ENCODE data around the gene C4orf17. TPM values are rescaled to one million over a fixed set of nuclear protein-coding genes. Genes with fewer than 3 reads are reported as not detected.
"Not testable (repeated sequence)": the region's sequence is repeated elsewhere in the genome, so short reads cannot be mapped to it uniquely, and the experiment has no call there.

C4orf17 gene
- total and polyA plus RNA-seq, 12 donors = not detected

DNA sequence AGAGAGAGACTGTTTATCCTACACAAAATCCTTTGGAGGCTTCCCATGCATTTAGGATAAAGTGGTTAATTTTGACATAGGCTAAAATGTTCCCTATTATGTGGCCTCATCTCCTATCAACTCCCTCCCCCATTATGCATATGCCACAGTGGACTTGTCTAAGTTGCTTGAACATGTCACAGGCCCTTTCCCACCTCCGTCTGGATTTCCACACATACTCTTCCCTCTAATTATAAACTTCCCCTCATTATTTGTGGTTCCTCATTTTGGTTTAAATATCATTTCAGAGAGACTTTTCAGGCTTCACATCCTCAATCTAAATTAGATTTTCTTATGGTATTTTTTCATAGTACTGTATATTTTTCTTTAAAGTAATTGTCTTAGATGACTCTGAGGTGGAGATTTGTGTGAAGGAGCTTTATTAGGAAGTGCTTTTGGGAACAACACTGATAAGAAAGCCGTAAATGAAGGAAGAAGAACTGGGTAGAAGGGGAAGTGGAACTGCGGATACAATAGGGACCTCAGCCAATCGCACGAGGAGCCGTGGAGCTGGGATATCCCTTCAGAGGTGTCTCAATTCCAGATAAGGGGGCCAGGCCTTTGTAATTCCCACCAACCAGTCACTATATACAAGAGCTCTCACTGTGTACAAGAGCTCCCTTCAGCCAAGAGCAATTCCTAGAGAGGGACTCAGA is 7.9 kb downstream of the C4orf17 start:
- H3K27ac ChIP-seq = no peak overlapping the region
- TF ChIP-seq POLR2A (IDR thresholded peaks at IDR 0.05) = no peak
- TF ChIP-seq, protein P1, sequence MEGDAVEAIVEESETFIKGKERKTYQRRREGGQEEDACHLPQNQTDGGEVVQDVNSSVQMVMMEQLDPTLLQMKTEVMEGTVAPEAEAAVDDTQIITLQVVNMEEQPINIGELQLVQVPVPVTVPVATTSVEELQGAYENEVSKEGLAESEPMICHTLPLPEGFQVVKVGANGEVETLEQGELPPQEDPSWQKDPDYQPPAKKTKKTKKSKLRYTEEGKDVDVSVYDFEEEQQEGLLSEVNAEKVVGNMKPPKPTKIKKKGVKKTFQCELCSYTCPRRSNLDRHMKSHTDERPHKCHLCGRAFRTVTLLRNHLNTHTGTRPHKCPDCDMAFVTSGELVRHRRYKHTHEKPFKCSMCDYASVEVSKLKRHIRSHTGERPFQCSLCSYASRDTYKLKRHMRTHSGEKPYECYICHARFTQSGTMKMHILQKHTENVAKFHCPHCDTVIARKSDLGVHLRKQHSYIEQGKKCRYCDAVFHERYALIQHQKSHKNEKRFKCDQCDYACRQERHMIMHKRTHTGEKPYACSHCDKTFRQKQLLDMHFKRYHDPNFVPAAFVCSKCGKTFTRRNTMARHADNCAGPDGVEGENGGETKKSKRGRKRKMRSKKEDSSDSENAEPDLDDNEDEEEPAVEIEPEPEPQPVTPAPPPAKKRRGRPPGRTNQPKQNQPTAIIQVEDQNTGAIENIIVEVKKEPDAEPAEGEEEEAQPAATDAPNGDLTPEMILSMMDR (IDR thresholded peaks at IDR 0.05) = no peak
- H3K27me3 ChIP-seq = no peaks in the 10 kb centered on the region
- 60 to 70% (median 67%) methylated on average over 6 of the region's 6 CpGs for WGBS, 4 donors
- no peaks in the 10 kb centered on the region for H3K9me3 ChIP-seq (replicated peaks in 1 of 3)
- no peaks in the 10 kb centered on the region for H3K36me3 ChIP-seq (replicated peaks in 1 of 2)
- H3K4me3 ChIP-seq = no peak overlapping the region
- no peaks in the 10 kb centered on the region for H3K4me1 ChIP-seq (replicated peaks in 1 of 2)
- DNase-seq = no peak
- intact Hi-C loops (cut with DNase I) = no loop called here

DNA sequence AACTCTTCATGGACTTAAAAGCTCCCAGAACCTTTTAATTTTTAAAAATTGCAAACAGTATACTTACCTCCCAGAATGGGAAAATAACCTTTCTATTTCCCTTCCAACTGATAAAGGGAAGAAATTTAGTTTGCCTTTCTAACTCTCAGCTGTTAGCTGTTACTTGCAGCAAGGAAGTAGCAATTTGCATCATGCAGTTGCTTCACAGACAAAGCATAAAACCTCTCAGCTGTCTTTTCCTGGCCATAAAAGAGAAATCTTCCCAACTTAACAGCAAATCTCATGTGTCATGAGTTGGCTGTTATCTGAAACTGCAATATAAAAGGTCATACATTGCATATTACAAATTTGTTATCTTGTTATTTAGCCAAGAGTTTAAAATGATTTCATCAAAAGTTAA is 18.4 kb downstream of the C4orf17 start:
- DNase-seq = no peak
- Histone ChIP-seq H3K27ac (no peak overlapping the region), H3K9me3 (replicated peaks in 1 of 3) (no peaks in the 10 kb centered on the region), H3K4me1 (replicated peaks in 1 of 2) (no peaks in the 10 kb centered on the region), H3K36me3 (replicated peaks in 1 of 2) (no peaks in the 10 kb centered on the region), H3K4me3 (no peak overlapping the region), H3K27me3 (no peaks in the 10 kb centered on the region)
- intact Hi-C loops (cut with DNase I) = no loop called here
- TF ChIP-seq POLR2A (IDR thresholded peaks at IDR 0.05) = no peak
- TF ChIP-seq, protein P1 (IDR thresholded peaks at IDR 0.05) = no peak

DNA sequence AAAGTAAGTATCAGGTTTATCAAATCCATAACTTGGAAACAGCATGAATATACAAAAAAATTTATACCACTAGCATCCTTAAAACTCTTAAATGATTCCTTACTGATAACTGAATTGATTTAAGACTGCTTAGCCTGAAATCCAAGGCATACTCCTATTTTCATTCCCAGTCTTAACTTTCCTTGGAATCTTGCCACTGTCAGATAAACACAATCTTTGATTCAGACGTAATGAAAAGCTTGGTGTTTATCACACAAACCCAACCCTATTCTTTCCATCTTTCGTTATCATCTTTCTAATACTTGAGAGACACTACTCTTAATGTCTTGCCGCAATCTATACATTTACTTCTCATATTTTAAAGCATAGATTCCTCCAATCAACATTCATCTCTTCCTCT is 19.1 kb downstream of the C4orf17 start:
- Histone ChIP-seq H3K27ac (no peak overlapping the region), H3K36me3 (replicated peaks in 1 of 2) (no peaks in the 10 kb centered on the region), H3K4me1 (replicated peaks in 1 of 2) (no peaks in the 10 kb centered on the region), H3K9me3 (replicated peaks in 1 of 3) (no peaks in the 10 kb centered on the region), H3K27me3 (no peaks in the 10 kb centered on the region), H3K4me3 (no peak overlapping the region)
- no peak for TF ChIP-seq POLR2A (IDR thresholded peaks at IDR 0.05)
- TF ChIP-seq, protein P1 (IDR thresholded peaks at IDR 0.05) = no peak
- DNase-seq = no peak
- intact Hi-C loops (cut with DNase I) = no loop called here
- 52 to 55% (median 53%) methylated on average over 3 of the region's 3 CpGs for WGBS, 4 donors

DNA sequence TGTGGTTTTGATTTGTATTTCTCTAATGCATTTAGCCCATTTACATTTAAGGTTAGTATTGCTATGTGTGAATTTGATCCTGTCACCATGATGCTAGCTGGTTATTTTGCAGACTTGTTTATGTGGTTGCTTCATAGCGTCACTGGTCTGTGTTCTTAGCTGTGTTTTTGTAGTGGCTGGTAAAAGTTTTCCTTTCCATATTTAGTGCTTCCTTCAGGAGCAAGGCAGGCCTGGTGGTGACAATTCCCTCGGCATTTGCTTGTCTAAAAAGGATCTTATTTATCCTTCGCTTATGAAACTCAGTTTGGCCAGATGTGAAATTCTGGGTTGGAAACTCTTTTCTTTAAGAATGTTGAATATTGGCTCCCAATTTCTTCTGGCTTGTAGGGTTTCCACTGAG is 23.9 kb downstream of the C4orf17 start:
- H3K4me1 ChIP-seq (replicated peaks in 1 of 2); DNase-seq; H3K27ac ChIP-seq; H3K36me3 ChIP-seq (replicated peaks in 1 of 2); H3K27me3 ChIP-seq; intact Hi-C loops (cut with DNase I); H3K9me3 ChIP-seq (replicated peaks in 1 of 3); H3K4me3 ChIP-seq: not testable (repeated sequence)
- WGBS, 4 donors = 82 to 89% (median 85%) methylated on average over 3 of the region's 3 CpGs

DNA sequence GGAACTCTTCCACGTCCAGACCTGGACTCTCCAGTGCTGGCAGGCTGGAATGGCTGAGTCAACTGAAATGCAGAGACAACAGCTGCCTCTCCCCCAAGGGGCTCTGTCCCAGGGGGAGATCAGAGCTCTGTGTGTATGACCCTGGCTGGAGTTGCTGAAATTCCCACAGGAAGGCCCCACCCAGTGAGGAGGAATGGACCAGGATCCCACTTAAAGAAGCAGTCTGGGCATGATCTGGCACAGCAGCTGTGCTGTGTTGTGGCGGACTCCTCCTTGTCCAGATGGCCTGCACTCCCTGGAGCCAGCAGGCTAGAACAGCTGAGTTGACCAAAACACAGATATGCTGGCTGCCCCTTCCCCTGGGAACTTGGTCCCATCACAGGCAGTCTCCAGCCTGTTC is 25.4 kb downstream of the C4orf17 start:
- no peaks in the 10 kb centered on the region for H3K27me3 ChIP-seq
- H3K27ac ChIP-seq = no peak overlapping the region
- WGBS, 4 donors = 23 to 54% (median 37%) methylated on average over 1 to 2 of the region's 2 CpGs
- no peaks in the 10 kb centered on the region for H3K4me1 ChIP-seq (replicated peaks in 1 of 2)
- DNase-seq = no peak
- TF ChIP-seq POLR2A (IDR thresholded peaks at IDR 0.05) = no peak
- TF ChIP-seq, protein P1 (IDR thresholded peaks at IDR 0.05) = no peak
- no peak overlapping the region for H3K4me3 ChIP-seq
- no peaks in the 10 kb centered on the region for H3K9me3 ChIP-seq (replicated peaks in 1 of 3)
- no peaks in the 10 kb centered on the region for H3K36me3 ChIP-seq (replicated peaks in 1 of 2)
- intact Hi-C loops (cut with DNase I) = no loop called here
